Stimulated activated CD4-positive, alpha-beta T cell treated with anti-CD3 and anti-CD28 coated beads, Interleukin-12 subunit alpha, Interleukin-12 subunit beta, amount 100 ng/mL, for 24 hours (primary cell): ENCODE results near the gene IQGAP1.

Source experiments
- DNase-seq, 2 experiments: peaks; one replicate each; pipeline ENCODE4 v3.0.0-alpha.2; 2020; ENCODE audit warnings: low read depth in 2 of 2

Gene IQGAP1

GRCh38 chr15:90435652-90436337 lies 47.8 kb downstream of the IQGAP1 start:
- DNase-seq = no peak

GRCh38 chr15:90436952-90437351 lies 48.9 kb downstream of the IQGAP1 start:
- DNase-seq = no peak

GRCh38 chr15:90437516-90437915 lies 49.5 kb downstream of the IQGAP1 start:
- no peak for DNase-seq

- no peak for DNase-seq
Measured at GRCh38 chr15:90439946-90440345, 51.9 kb downstream of the IQGAP1 start.

- no peak for DNase-seq
Measured at GRCh38 chr15:90441027-90441426, 53.0 kb downstream of the IQGAP1 start.

- no peak for DNase-seq
Measured at GRCh38 chr15:90442423-90442822, 54.4 kb downstream of the IQGAP1 start.

GRCh38 chr15:90449206-90449735 lies 61.2 kb downstream of the IQGAP1 start:
- DNase-seq = no peak

GRCh38 chr15:90451053-90451850 lies 63.2 kb downstream of the IQGAP1 start:
- DNase-seq = no peak

- DNase-seq = no peak
Measured at GRCh38 chr15:90456236-90456635, 68.2 kb downstream of the IQGAP1 start.

GRCh38 chr15:90458061-90458460 lies 70.0 kb downstream of the IQGAP1 start:
- DNase-seq = no peak

GRCh38 chr15:90459368-90459767 lies 71.3 kb downstream of the IQGAP1 start:
- DNase-seq = no peak

GRCh38 chr15:90460142-90460824 lies 72.2 kb downstream of the IQGAP1 start:
- no peak for DNase-seq

- DNase-seq = no peak
Measured at GRCh38 chr15:90463381-90463780, 75.3 kb downstream of the IQGAP1 start.

GRCh38 chr15:90465140-90465929 lies 77.3 kb downstream of the IQGAP1 start:
- no peak for DNase-seq

GRCh38 chr15:90465930-90466567 lies 78.0 kb downstream of the IQGAP1 start:
- no peak for DNase-seq

GRCh38 chr15:90469723-90470122 lies 81.7 kb downstream of the IQGAP1 start:
- DNase-seq = no peak

GRCh38 chr15:90470453-90470852 lies 82.4 kb downstream of the IQGAP1 start:
- DNase-seq = no peak

GRCh38 chr15:90471126-90471525 lies 83.1 kb downstream of the IQGAP1 start:
- DNase-seq = no peak

GRCh38 chr15:90471769-90472168 lies 83.7 kb downstream of the IQGAP1 start:
- no peak for DNase-seq

- DNase-seq = no peak
Measured at GRCh38 chr15:90478846-90479481, 90.9 kb downstream of the IQGAP1 start.

- no peak for DNase-seq
Measured at GRCh38 chr15:90479656-90480055, 91.6 kb downstream of the IQGAP1 start.
